Measurements from ENCODE around the gene RBMS2. TPM values are rescaled to one million over a fixed set of nuclear protein-coding genes. Genes with fewer than 3 reads are reported as not detected.

Gene RBMS2
- total RNA-seq, 1 donor from 2014 or later = 2.7 TPM

DNA sequence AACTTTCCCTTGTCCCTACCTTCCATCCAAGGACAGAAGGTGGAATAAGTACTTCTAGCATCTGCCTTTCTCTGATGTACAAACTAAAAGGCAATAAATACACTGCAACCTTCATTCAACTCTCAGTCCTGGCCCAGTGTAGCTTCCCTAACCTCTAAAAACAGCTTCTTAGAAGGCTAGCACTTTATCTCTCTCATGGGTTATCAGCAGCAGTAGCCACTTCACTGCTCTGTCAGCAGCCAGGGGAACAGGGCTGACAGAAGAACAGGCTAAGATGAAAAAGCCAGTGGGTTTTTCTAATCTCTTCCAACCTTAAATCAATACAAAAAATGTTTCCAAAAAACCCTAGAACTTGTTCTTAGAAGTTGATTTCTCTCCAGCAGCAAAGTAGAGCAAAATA lies 95.3 kb downstream of the RBMS2 start:
- CTCF ChIA-PET = interaction anchor here (1.1 to 1.3 kb wide), 2 partner anchors 19 to 20 kb away, joined by 5 to 6 read pairs; no protein-coding TSS in a partner anchor
- no peak for DNase-seq
- POLR2A ChIA-PET = interaction anchor here (0.6 to 1.9 kb wide), 2 partner anchors 13 to 15 kb away, joined by 5 to 8 read pairs; partner anchors contain the start of gene BAZ2A
- no peaks in the 10 kb centered on the region for H3K9me3 Mint-ChIP-seq
- TF ChIP-seq CTCF (IDR thresholded peaks at IDR 0.05) = no peak
- ATAC-seq (ENCODE audit: low read depth) = no peak
- H3K27ac Mint-ChIP-seq = no peak overlapping the region
- H3K27me3 Mint-ChIP-seq = no peaks in the 10 kb centered on the region
- peaks cover 33% of the 10 kb centered on the region for H3K4me1 Mint-ChIP-seq
- intact Hi-C loops (cut with micrococcal nuclease) = no loop called here
- peaks cover 87% of the 10 kb centered on the region for H3K36me3 Mint-ChIP-seq (ENCODE audit: low read depth)
- H3K4me3 Mint-ChIP-seq = no peak overlapping the region

GRCh38 chr12:56622535-56622934 lies 100.9 kb downstream of the RBMS2 start:
- H3K27ac Mint-ChIP-seq = no peak overlapping the region
- H3K4me1 Mint-ChIP-seq = peaks cover 64% of the 10 kb centered on the region
- intact Hi-C loops (cut with micrococcal nuclease) = no loop called here
- no peak for DNase-seq
- H3K36me3 Mint-ChIP-seq (ENCODE audit: low read depth) = peaks cover 66% of the 10 kb centered on the region
- TF ChIP-seq CTCF (IDR thresholded peaks at IDR 0.05) = no peak
- H3K9me3 Mint-ChIP-seq = no peaks in the 10 kb centered on the region
- ATAC-seq (ENCODE audit: low read depth) = no peak
- no peaks in the 10 kb centered on the region for H3K27me3 Mint-ChIP-seq
- CTCF ChIA-PET = interaction anchor here (1.3 to 7.9 kb wide), 3 partner anchors 14 to 20 kb away, joined by 3 to 55 read pairs (median 4); no protein-coding TSS in a partner anchor
- POLR2A ChIA-PET = interaction anchor here (0.7 to 1.3 kb wide), 2 partner anchors 14 to 21 kb away, joined by 3 to 6 read pairs; no protein-coding TSS in a partner anchor
- no peak overlapping the region for H3K4me3 Mint-ChIP-seq

DNA sequence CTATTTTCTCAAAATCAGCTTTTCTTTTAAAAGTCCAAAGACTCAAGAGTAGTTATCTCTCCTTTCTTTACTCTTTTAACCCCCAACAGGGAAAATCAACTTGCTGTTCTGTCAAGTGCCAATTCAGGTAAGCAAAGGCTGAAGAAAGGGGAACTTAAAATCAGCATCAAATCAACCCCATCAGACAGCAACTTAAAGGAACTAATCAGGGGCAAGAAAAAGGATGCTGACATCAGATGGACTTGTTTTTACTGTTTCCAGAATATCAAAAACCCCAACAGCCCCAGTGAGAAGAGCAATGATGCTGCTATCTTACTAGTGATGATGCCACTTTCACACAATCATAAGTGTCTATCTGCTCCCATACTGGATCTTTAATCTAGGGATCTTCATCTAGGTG lies 105.1 kb downstream of the RBMS2 start:
- POLR2A ChIA-PET = interaction anchor here (1.5 to 3.6 kb wide), 3 partner anchors 9 to 99 kb away, joined by 6 to 33 read pairs (median 8); partner anchors contain the start of genes NACA and PTGES3
- no peak for TF ChIP-seq CTCF (IDR thresholded peaks at IDR 0.05)
- CTCF ChIA-PET = interaction anchor here (7.9 kb wide), 1 partner anchor 9 kb away, joined by 55 read pairs; no protein-coding TSS in a partner anchor
- peak overlapping the region; percentile 76 for H3K27ac Mint-ChIP-seq
- H3K9me3 Mint-ChIP-seq = no peaks in the 10 kb centered on the region
- H3K4me1 Mint-ChIP-seq = peaks cover 71% of the 10 kb centered on the region
- DNase-seq = no peak
- H3K27me3 Mint-ChIP-seq = no peaks in the 10 kb centered on the region
- peaks cover 50% of the 10 kb centered on the region for H3K36me3 Mint-ChIP-seq (ENCODE audit: low read depth)
- peak overlapping the region; percentile 28 for H3K4me3 Mint-ChIP-seq
- ATAC-seq (ENCODE audit: low read depth) = peak; percentile 8
- intact Hi-C loops (cut with micrococcal nuclease) = loop anchor here (5.0 kb wide), 1 partner anchor 34 kb away; no protein-coding TSS in a partner anchor

DNA sequence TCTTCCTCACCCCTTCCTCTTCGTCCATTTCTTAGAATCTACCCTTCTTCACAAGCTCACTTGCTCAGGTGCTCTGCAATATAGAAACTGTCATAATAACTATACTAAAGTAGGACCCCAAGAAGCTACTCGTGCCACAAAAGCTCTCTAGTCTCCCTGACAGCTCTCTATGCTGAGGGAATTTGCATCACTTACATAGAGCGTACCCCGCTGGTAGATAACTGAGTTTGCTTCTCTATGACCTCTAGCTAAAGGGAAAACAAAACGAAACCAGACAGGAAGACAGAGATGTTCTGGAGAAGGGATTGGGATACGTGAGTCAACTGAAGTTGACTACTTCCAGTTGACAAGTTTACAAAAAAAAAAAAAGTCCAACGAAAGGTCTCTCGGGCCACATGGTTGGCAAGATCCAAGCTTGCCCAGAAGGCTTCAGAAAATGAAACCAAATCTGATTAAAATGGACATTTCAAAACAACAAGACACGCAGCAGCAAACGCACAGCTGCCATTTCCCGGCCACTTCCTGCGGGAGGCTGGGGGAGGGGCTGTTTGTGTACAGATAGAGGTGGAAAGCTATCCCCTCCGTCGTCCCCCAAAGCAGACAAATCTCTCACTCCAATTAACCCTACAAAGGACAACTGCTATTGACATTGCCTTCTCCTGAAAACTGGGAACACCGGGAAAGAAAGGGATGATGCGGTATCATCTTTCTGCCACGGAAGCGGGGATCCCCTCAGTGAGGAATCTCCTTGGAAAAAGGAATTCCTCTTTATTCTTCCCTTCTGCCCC lies 107.2 kb downstream of the RBMS2 start:
- ChIA-PET CTCF (interaction anchor here (0.6 to 7.9 kb wide), 7 partner anchors 7 to 440 kb away, joined by 3 to 55 read pairs (median 3); partner anchors contain the start of genes ATP5F1B and PTGES3), POLR2A (interaction anchor here (0.6 to 4.5 kb wide), 23 partner anchors 7 to 655 kb away, joined by 3 to 70 read pairs (median 6); partner anchors contain the start of genes ATP5F1B, NACA, PAN2 and PTGES3)
- Mint-ChIP-seq H3K4me3 (peak overlapping the region; percentile 96), H3K27ac (peak overlapping the region; percentile 88), H3K27me3 (no peaks in the 10 kb centered on the region), H3K9me3 (no peaks in the 10 kb centered on the region), H3K36me3 (ENCODE audit: low read depth) (peaks cover 36% of the 10 kb centered on the region), H3K4me1 (peaks cover 79% of the 10 kb centered on the region)
- peak; percentile 12 for ATAC-seq (ENCODE audit: low read depth)
- TF ChIP-seq CTCF (IDR thresholded peaks at IDR 0.05) = no peak
- DNase-seq = peak; percentile 46
- intact Hi-C loops (cut with micrococcal nuclease) = loop anchor here (1.0 to 5.0 kb wide), 3 partner anchors 7 to 96 kb away; partner anchors contain the start of gene NACA

All from activated B cell treated with CpG ODN at 0.5 μM for 24 hours (primary cell).